Stimulated activated CD4-positive, alpha-beta T cell treated with anti-CD3 and anti-CD28 coated beads, Interleukin-2, amount 100 ng/mL, for 4 hours (primary cell): ENCODE data around the gene NMU.
"Not testable (repeated sequence)": the region's sequence is repeated elsewhere in the genome, so short reads cannot be mapped to it uniquely, and the experiment has no call there.

Experiments used
- DNase-seq: peaks from one replicate; pipeline ENCODE4 v3.0.0-alpha.2; 2020; ENCODE audit warnings: low read depth

NMU gene

DNA sequence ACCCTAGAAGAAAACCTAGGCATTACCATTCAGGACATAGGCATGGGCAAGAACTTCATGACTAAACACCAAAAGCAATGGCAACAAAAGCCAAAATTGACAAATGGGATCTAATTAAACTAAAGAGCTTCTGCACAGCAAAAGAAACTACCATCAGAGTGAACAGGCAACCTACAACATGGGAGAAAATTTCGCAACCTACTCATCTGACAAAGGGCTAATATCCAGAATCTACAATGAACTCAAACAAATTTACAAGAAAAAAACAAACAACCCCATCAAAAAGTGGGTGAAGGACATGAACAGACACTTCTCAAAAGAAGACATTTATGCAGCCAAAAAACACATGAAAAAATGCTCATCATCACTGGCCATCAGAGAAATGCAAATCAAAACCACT lies 12.0 kb downstream of the NMU start:
- not testable (repeated sequence) for DNase-seq

DNA sequence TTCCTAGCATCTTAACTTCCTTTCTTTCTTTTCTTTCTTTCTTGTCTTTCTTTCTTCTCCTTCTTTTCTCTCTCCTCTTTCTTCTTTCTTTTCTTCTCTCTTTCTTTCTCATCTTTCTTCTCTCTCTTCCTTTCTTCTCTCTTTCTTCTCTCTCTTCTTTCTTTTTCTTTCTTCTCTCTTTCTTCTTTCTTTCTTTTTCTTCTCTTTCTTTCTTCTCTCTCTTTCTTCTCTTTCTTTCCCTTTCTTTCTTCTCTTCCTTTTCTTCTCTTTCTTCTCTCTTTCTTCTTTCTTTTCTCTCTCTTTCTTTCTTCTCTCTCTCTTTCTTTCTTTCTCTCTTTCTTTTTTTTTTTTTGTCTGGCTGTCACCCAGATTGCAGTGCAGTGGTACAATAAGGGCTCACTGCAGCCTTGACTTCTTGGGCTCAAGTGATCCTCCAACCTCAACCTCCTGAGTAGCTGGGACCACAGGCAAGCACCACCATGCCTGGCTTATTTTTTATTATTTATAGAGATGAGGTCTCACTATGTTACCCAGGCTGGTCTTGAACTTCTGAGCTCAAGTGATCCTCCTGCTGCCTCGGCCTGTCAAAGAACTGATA lies 17.5 kb downstream of the NMU start:
- no peak for DNase-seq

DNA sequence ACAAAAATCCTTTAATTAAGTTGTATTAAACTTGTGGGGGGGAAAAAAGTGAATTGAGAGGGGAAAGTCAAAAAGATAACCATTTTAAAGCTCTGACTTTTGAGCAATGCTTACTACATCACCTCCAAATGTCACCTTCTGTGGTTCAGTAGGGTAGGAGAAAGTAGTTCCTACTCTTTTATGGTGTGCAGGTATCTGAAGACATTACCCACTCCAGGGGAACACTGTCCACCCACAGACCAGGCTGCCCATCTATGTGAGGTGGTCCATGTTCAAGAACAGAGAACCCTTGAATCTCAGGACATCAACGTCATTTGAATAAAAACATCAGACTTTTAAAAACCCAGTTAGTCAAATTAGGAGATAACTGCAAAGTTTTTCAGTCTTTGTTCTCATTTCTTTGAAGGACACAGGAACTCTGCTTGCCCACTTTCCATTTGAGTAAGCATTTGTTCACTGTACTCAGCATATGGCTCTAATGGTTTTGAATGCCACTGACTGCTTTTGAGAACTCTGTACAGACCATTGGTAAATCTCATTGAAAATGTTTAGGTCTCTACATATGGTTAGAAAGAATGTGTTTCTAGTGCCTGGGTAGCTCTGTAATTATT lies 18.4 kb downstream of the NMU start:
- DNase-seq: no peak

DNA sequence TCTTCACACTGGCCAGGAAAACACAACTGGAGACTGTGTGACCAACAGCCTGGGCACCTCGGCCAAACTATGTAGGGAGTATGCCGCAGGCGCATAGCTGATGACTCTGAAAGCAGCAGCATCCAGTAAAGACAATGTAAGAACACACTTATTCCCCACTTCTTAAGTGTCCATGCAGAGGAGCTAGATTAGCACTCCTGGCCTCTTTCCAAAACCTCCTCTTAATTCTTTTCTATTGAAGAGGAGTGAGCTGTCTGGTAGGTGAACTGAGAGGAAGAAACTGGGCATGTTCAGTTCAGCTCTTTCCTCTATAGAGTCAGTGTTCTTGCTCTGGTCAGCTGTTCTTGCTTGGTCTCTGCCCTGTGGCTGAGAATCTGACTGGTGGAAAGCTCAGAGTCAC lies 21.1 kb downstream of the NMU start:
- no peak for DNase-seq

DNA sequence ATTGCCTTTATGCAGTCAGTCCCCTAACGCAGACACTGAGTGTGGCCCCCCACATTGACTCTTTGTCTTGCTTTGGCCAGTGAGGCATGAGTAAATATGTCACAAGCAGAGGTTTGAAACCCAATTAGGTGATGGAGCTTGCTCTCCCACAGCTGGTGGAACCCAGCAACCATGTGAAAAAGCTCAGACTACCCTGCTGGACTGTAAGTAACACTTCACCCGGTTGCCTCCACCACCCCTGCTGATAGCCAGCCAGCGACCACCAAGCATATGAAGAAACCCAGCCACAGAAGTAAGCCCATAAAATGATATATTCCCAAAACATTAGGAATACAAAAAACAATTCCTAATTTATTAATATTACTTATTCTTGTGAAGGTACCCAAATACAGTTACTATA lies 22.5 kb downstream of the NMU start:
- no peak for DNase-seq

DNA sequence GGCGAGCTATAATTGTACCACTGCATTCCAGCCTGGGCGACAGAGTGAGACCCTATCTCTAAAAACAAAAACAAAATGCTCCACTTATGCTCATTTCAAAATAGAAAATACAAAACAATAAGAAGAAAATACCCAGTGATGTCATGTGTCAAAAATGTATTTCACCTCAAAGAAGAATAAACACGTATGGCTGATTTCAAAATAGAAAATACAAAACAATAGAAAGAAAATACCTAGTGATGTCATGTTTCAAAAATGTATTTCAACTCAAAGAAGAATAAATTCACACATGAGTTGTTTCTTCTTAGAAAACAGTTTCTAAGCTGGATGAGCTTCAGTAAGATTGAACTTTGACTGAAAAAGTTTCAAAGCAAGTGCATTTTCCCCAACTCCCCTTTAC lies 23.8 kb downstream of the NMU start:
- no peak for DNase-seq

DNA sequence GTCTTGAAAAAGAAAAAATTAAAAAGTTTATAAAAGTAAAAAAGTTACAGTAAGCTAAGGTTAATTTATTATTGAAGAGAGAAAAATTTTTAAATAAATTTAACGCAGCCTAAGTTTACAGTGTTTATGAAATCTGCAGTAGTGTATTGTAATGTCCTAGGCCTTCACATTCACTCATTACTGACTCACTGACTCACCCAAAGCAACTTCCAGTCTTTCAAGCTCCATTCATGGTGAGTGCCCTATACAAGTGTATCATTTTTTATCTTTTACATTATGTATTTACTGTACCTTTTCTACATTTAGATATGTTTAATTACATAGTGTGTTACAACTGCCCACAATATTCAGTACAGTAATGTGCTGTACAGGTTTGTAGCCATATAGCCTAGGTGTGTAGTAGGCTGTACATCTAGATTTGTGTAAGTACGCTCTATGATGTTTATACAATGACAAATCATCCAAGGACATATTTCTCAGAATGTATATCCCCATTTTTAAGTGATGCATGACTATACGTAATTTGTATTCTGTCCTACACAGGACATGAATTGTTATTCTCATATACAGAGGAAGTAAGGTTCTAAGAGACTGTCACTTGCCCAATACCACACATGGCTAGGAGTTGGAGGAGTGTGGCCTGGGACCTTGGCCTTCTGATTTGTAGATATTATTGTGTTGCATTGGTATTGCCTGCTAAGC lies 24.6 kb downstream of the NMU start:
- DNase-seq: no peak

DNA sequence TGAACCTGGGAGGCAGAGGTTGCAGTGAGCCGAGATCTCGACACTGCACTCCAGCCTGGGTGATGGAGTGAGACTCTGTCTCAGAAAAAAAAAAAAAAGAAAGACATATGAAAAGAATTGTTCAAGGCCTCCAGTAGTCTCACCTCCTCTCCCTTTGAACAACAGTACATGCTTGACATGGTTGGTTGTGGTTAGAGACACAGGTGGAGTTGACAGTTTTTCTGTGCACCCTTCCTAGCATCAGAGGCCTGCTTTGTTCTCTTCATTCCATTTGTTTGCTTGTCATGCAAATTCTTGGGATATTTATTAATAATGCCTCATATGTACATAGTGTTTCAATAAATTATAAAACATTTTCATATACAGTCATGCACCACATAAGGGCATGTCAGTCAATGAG lies 25.7 kb downstream of the NMU start:
- DNase-seq: no peak

DNA sequence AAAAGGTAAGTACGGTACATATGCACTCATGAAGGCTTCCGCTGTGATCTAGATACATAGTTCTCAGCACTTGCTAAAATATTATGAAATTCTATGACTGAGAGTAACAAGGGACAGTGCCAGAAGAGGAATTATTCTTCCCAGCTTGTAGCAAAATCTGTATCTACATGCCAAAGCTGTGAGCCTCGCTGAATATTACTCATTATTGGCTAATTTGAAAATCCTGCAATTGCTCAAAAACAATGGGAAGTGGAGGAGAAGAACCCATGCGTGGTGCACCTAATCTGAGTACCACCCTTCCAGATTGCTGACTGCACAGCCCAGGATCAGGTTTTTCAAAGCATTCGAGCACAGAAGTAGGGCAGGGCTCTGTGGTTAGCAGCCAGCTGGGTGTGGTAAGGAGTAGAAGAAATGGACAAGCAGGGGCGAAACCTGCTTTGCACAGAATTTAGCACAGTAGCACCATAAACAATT lies 26.7 kb downstream of the NMU start:
- no peak for DNase-seq

DNA sequence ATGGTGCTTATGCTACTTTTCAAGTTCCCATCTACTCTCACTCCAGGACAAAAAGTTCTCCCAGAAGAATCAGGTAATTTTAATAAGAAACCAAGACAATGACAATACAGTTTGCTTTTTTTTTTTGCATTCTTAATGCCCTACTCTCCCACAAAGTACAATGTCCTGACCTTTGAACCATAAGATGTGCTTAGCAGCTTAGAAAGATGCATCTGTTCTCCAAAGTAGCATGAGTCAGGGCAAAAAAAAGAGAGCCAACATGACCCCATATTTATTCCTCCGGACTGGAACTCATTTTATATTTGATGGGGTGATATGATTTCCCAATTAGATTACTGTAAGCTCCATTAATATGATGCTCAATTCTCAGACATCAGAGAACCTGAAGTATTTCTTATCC lies 27.5 kb downstream of the NMU start:
- no peak for DNase-seq

DNA sequence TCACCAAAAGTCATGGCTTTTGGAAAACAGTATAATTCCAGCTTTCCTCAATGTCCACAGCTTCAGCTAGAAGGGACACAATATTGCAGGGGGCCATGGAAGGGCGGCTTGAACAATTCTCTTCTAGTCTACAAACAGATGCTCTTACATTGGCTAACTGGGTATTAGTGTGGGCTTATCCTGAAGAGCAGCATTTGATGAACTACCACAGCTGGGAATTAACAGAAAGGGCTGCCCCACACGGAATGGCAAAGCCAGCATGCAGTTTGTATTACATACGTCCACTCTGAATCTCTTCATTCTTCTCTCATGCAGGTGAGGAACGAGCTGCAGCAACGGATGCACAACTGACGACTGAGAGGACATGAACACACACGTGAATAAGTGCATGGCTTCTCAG lies 31.1 kb downstream of the NMU start:
- DNase-seq: no peak

DNA sequence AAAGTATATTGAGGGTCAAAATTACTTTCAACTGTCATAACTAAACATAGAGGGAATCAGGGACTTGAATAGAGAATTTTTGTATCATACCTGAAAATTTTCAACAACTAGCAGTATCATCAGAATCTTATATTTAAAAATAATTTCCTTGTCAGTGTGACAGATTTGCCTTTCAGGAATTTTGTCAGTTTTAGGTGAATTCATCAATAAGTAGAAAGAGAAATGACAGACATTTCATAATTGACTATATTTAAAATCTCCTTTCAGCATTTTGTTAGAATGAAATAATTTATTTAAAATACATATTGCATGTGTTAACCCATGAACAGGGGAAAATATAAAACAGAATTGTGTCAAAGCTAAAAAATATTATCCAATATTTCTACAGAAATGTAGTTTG lies 35.5 kb downstream of the NMU start:
- DNase-seq: no peak

DNA sequence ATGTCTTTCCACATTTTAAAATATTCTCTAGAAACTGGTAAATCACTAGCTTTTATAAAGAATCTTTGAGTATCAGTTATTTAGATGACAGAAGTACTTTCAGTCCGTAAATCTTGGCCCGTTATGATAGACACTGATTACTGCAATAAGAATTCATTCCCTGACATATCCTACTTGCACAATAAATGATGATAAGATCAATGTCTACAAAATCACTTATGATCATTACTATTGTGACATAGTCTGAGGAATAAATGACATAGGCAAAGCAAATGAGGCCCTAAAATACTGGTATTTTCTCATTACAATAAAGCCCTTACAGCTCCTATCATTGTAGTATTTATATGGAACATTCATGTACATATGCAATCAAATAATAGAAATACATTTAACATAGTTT lies 37.5 kb downstream of the NMU start:
- no peak for DNase-seq

DNA sequence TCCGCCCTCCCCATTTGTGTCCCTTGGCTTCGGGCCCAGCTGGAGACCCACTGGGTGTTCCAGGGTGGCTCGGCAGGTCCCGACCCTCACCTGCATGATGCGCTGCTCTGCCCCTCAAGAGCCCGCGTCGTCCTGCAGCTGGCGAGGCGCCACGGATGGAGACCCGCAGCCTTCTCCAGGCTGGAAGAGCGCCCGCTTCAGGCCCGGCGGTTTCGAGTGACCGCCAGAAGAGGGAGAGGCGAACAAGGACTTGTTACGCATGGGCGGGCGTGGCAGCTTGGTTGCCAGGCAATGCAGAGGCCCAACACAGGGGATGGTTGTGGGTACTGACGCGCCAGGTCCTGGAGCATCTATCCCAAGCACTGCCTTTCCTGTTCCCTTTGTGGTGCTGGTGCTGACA lies 44.1 kb downstream of the NMU start, which contains the start of gene PDCL2:
Gene PDCL2 (minus strand): TSS at position 232 of the 400 bp plus-strand sequence. CDS start 136 bp downstream, at position 96.
- no peak for DNase-seq

DNA sequence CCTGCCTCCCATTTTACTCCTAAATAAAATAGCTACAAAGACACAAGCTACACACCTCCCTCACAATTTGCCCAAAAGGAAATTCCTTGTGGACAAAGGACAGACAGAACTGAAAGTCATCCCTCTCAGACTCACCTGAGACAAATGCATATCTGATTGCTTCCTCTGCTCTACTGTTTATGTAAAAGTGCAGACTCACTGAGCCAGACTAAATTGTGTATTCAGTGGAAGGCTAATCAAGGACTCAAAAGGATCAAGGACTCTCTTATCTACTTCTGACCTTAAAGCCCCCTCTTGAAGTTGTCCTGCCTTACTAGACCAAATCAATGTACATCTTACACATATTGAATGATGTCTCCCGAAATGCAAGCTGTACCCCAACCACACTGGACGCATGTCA lies 47.9 kb downstream of the NMU start:
- no peak for DNase-seq

DNA sequence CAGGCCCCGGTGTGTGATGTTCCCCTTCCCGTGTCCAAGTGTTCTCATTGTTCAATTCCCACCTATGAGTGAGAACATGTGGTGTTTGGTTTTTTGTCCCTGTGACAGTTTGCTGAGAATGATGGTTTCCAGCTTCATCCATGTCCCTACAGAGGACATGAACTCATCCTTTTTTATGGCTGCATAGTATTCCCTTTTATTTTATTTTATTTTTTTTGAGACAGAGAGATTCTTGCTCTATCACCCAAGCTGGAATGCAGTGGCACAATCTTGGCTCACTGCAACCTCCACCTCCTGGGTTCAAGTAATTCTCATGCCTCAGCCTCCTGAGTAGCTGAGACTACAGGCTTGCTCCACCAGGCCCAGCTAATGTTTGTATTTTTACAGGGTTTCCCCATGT lies 53.3 kb downstream of the NMU start:
- DNase-seq: not testable (repeated sequence)

DNA sequence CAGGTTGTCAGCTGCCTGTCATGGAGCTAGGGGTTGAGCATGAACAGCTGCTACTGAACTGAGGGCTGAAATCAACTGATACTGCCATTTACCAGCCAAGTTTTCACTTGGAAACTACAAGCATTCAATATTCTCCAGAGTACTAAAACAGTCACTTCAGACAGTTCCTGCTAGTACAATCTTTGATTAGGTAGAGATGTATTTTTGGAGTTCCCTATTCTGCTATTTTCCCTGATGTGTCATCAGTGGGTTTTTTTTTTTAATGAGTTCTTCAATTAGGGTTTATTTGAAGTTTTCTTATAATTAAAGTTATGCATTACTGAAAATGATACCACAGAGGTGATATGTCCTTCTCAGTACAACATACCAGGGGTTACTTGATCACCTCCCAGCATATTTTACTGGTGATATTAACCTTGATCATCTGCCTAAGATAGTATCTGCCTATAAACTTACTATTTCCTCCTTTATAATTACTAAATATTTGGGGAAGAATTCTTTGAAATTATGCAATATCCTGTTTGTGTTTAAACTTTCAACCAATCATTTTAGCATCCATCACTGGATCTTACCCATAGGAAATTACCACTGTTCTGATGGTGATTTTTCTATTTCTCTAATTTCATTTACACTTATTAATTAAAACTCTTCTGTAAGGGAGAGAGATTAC lies 57.6 kb downstream of the NMU start:
- DNase-seq: no peak

DNA sequence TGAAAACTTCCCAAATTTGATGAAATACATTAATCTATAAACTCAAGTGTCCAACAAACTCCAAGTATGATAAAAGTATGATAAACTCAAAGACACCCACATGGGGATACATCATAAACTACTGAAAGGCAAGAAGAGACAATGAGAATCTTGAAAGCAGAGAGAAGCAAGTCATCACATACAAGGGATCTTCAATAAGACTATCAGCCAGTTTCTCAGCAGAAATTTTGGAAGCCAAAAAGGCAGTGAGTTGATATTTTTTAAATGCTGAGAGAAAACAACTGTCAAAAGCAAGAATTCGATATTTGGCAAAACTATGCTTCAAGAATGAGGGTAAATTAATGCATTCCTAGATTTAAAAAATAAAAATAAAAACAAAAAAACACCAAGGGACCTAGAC lies 60.6 kb downstream of the NMU start:
- no peak for DNase-seq

DNA sequence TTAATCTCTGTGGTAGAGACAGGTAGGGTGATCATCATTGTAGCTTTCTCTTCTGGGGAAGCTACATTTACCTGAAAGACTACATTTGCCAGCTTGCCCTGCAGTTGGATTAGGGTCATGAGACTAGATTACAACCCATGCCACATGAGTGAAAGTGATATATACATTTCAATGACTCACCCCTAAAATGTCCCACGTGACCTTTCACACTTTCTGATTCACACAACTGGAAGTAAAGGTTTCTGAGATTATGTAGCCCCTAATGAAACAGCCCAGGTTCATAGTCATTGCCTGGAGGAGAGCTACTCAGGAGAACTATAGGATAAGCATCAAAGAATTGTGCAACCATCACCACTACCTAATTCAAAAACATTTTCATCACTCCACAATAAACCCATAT lies 61.8 kb downstream of the NMU start:
- DNase-seq: no peak

DNA sequence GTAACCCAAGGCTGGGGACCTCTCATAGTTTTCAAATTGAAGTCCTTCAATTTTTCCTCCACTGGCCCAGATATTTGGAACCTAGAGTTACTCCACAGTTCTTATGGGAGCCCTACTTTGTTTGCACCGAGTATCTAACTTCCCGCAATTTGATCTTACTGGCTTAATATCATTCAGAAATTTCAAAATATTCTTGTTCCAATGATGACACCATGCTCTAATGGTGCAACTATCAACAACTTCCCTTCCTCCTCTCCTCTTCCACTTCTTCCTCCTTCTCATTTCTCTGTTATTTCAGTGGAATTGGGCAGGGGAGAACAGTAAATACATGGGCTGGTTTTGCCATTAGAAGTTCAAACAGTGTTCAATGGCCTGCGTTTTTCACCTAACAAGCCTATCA lies 64.3 kb downstream of the NMU start:
- DNase-seq: no peak

DNA sequence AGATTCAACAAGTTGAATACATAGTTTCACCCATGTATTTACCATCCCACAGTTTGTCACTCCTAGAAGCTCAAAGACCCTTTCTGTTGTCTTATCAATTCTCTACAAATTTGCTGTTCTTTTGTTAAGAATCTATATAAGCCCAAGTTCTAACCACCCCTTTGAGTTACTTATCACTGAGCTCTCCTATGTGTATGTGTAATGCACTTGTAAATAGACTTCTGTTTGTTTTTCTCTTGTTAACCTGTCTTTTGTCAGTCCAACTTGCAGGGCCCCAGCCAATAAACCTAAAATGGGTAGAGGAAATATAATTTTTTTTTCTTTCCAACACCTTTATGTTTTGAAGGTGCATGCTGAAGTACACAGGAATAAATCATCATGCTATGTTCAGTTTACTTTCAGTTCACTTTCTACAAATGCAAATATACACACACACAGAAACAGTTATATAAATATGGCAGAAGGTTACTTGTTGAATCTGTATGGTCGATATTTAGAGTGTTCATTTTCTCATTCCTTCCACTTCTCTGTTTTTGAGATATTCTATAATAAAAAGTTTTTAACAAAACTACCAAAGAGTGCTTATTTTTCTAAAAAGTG lies 67.1 kb downstream of the NMU start:
- DNase-seq: no peak

DNA sequence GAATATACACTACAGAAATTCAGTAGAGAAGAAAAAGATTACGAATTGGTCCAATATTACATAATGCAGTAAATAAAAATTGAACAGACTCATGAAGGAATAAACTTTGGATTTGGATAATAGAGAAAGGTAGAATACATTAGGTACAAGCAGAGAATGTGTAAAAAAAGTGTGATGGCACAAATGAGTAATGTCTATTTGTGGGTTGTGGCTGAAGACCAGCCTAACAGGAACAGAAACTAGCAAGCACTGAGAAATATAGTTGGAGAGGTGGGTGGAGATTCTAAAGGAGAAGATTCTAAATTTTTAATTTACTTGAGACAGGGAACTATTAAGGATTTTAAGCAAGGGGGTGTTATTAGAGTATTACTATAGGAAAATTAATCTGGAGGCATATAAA lies 74.2 kb downstream of the NMU start:
- no peak for DNase-seq

DNA sequence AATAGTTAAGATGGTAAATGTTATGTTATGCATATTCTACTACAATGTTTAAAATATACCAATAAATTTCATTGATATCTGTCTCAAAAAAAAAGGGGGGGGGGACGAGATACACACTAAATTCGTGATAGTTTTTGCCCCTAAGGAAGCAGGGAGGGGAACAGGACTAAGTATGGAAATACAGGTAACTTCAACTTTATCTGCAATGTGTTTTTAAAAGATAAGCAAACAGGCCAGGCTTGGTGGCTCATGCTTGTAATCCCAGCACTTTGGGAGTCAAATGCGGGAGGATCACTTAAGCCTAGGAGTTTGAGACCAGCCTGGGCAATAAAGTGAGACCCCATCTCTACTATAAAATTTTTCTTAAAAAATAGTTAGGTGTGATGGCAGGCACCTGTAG lies 76.0 kb downstream of the NMU start:
- DNase-seq: no peak
